22Rv1 (cell line): ENCODE measurements around the gene CCDC102B.

Experiments used
- ZFX ChIP-seq: fragments of 450-650 bp; IDR thresholded peaks from 2 replicates; pipeline ENCODE4 v1.6.1; 2017; ENCODE audit warnings: antibody characterized with exemption, borderline replicate concordance
- TF ChIP-seq, protein P1 (sequence below): fragments of 450-650 bp; IDR thresholded peaks from 2 replicates; pipeline ENCODE4 v1.5.1; 2017; ENCODE audit warnings: mild to moderate bottlenecking

DNA sequence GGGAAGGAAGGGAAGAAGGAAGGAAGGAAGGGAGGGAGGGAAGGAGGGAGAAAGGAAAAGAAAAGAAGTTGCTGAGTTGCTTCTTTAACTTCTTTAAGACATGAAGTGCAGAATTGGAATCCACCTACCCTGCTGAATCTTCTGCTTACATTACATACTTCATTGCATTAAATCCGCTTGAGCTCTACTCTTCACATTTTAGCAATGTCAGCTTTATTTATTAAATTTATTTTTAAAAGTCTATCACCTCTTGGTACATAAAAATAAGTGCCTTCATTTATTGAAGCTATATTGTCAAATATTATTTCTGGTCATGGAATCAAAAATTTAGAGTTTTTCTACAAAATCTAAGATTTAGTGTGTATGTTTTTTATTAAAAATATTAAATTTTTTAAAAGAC is 284.6 kb downstream of the CCDC102B start:
- TF ChIP-seq, protein P1, sequence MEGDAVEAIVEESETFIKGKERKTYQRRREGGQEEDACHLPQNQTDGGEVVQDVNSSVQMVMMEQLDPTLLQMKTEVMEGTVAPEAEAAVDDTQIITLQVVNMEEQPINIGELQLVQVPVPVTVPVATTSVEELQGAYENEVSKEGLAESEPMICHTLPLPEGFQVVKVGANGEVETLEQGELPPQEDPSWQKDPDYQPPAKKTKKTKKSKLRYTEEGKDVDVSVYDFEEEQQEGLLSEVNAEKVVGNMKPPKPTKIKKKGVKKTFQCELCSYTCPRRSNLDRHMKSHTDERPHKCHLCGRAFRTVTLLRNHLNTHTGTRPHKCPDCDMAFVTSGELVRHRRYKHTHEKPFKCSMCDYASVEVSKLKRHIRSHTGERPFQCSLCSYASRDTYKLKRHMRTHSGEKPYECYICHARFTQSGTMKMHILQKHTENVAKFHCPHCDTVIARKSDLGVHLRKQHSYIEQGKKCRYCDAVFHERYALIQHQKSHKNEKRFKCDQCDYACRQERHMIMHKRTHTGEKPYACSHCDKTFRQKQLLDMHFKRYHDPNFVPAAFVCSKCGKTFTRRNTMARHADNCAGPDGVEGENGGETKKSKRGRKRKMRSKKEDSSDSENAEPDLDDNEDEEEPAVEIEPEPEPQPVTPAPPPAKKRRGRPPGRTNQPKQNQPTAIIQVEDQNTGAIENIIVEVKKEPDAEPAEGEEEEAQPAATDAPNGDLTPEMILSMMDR = no peak
- no peak for TF ChIP-seq ZFX
